ENCODE data around the gene SRD5A1.

SRD5A1 gene

GRCh38 chr5:6684075-6684474 lies 50.8 kb downstream of the SRD5A1 start:
- no peak for DNase-seq (ENCODE audit: low spot score)

GRCh38 chr5:6686501-6686900 lies 53.3 kb downstream of the SRD5A1 start:
- no peak for DNase-seq (ENCODE audit: low spot score)

- no peak for DNase-seq (ENCODE audit: low spot score)
Observed at GRCh38 chr5:6686915-6687409, 53.7 kb downstream of the SRD5A1 start.

GRCh38 chr5:6687505-6687904 lies 54.3 kb downstream of the SRD5A1 start:
- DNase-seq (ENCODE audit: low spot score), result no peak

GRCh38 chr5:6692906-6693305 lies 59.7 kb downstream of the SRD5A1 start:
- no peak for DNase-seq (ENCODE audit: low spot score)

- DNase-seq (ENCODE audit: low spot score), result no peak
Observed at GRCh38 chr5:6698696-6699095, 65.5 kb downstream of the SRD5A1 start.

- no peak for DNase-seq (ENCODE audit: low spot score)
Observed at GRCh38 chr5:6699357-6699756, 66.1 kb downstream of the SRD5A1 start.

- DNase-seq (ENCODE audit: low spot score), result no peak
Observed at GRCh38 chr5:6700074-6700684, 66.9 kb downstream of the SRD5A1 start.

- DNase-seq (ENCODE audit: low spot score), result no peak
Observed at GRCh38 chr5:6700685-6701355, 67.6 kb downstream of the SRD5A1 start.

- no peak for DNase-seq (ENCODE audit: low spot score)
Observed at GRCh38 chr5:6701491-6701890, 68.3 kb downstream of the SRD5A1 start.

- DNase-seq (ENCODE audit: low spot score), result no peak
Observed at GRCh38 chr5:6702633-6703032, 69.4 kb downstream of the SRD5A1 start.

GRCh38 chr5:6703806-6704205 lies 70.6 kb downstream of the SRD5A1 start:
- DNase-seq (ENCODE audit: low spot score), result no peak

- no peak for DNase-seq (ENCODE audit: low spot score)
Observed at GRCh38 chr5:6704361-6704851, 71.2 kb downstream of the SRD5A1 start.

- no peak for DNase-seq (ENCODE audit: low spot score)
Observed at GRCh38 chr5:6705088-6705487, 71.8 kb downstream of the SRD5A1 start.

GRCh38 chr5:6705959-6706358 lies 72.7 kb downstream of the SRD5A1 start:
- DNase-seq (ENCODE audit: low spot score), result no peak

- DNase-seq (ENCODE audit: low spot score), result no peak
Observed at GRCh38 chr5:6707852-6708251, 74.6 kb downstream of the SRD5A1 start.

- no peak for DNase-seq (ENCODE audit: low spot score)
Observed at GRCh38 chr5:6708814-6709213, 75.6 kb downstream of the SRD5A1 start.

- no peak for DNase-seq (ENCODE audit: low spot score)
Observed at GRCh38 chr5:6710070-6710469, 76.8 kb downstream of the SRD5A1 start.

GRCh38 chr5:6710551-6711318 lies 77.5 kb downstream of the SRD5A1 start:
- no peak for DNase-seq (ENCODE audit: low spot score)

GRCh38 chr5:6711409-6712141 lies 78.3 kb downstream of the SRD5A1 start:
- DNase-seq (ENCODE audit: low spot score), result no peak

- peak; percentile 27 for DNase-seq (ENCODE audit: low spot score)
Observed at GRCh38 chr5:6712142-6712576, 78.9 kb downstream of the SRD5A1 start.
